HG03064 (cell line): ENCODE results near the gene PSAP.
"Not testable (repeated sequence)": the region's sequence is repeated elsewhere in the genome, so short reads cannot be mapped to it uniquely, and the experiment has no call there.

ENCODE experiments used
- ATAC-seq: cut with Tn5 transposase; IDR thresholded peaks from one replicate; pipeline ENCODE4 v1.9.1; 2021; ENCODE audit warnings: low read depth; ENCODE audit not compliant: unreplicated experiment

PSAP gene

GRCh38 chr10:71850743-71851464, at the start of gene PSAP:
PSAP (minus strand) TSS chr10:71851251; CDS start chr10:71851221, 30 bp downstream.
- peak; percentile 85 for ATAC-seq

GRCh38 chr10:71900441-71901180, 49.6 kb upstream of the PSAP start:
- no peak for ATAC-seq

GRCh38 chr10:71899665-71900412, 48.8 kb upstream of the PSAP start:
- no peak for ATAC-seq

DNA sequence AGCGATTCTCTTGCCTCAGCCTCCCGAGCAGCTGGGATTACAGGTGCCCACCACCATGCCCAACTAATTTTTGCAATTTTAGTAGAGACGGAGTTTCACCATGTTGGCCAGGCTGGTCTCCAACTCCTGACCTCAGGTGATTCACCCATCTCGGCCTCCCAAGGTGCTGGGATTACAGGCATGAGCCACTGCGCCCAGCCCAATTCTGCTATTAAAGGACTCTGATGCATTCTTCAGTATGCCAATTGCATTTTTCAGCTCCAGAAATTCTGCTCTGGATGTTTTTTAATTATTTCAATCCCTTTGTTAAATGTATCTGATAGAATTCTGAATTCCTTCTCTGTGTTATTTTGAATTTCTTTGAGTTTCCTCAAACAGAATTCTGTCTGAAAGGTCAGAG, 47.3 kb upstream of the PSAP start:
- not testable (repeated sequence) for ATAC-seq

DNA sequence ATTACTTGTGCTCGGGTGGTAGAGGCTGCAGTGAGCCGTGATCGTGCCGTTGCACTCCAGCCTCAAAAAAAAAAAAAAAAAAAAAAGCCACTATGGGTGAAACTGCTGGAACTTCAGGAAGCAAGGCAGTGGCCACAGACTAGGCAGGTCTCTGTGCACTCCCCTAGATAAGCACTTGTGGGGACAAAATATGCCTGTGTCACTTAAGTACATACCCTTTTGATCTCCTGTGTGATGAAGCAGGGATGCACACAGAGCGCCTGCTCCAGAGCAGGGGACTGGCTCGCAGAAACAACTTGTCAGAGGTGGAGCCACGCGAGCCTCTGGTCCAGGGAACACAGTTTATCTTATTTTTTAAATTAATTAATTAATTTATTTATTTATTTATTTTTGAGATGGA, 42.9 kb upstream of the PSAP start:
- ATAC-seq = no peak

- no peak for ATAC-seq
Measured at GRCh38 chr10:71893258-71893815, 42.3 kb upstream of the PSAP start.

GRCh38 chr10:71891437-71891836, 40.4 kb upstream of the PSAP start:
- ATAC-seq = no peak

GRCh38 chr10:71889388-71889987, 38.4 kb upstream of the PSAP start:
- ATAC-seq = no peak

DNA sequence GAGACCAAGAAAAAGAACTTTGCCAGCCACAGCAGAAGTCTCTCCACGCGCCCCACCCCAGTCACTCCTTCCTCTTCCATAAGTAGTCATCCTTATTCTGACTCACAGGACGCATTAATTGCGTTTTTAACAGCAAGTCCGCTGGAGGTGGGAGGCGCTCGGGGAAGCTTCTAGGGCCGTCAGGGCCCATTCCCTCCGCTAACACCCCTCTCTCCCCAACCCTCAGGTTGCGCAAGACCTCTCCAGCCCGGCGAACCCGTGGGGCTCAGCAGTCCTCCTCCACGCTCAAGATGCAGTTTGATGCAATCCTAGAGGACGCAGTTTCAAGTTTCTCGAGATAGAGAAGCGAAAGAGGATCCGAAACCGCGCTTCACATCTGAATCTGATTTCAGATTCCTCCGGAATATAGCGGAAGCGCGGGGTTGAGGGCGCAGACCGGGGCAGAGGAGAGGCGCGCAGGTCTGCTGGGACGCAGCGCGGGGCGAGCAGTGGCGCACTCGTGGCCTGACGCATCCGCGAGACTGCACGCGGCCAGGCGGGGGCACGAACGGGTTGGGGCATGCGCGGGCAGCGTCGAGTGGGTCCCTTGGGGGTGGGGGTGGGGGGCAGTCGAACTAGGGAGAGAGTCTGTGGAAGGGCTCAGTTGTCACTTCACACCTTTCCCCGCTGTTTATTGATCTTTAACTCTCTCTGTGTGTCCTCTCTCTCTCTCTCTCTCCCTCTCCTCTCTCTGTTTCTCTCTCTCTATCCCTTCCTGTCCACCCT, 37.8 kb upstream of the PSAP start:
- ATAC-seq = no peak

GRCh38 chr10:71888248-71888622, 37.2 kb upstream of the PSAP start:
- ATAC-seq = no peak

- no peak for ATAC-seq
Measured at GRCh38 chr10:71887743-71888142, 36.7 kb upstream of the PSAP start.

- no peak for ATAC-seq
Measured at GRCh38 chr10:71882813-71883659, 32.0 kb upstream of the PSAP start.

DNA sequence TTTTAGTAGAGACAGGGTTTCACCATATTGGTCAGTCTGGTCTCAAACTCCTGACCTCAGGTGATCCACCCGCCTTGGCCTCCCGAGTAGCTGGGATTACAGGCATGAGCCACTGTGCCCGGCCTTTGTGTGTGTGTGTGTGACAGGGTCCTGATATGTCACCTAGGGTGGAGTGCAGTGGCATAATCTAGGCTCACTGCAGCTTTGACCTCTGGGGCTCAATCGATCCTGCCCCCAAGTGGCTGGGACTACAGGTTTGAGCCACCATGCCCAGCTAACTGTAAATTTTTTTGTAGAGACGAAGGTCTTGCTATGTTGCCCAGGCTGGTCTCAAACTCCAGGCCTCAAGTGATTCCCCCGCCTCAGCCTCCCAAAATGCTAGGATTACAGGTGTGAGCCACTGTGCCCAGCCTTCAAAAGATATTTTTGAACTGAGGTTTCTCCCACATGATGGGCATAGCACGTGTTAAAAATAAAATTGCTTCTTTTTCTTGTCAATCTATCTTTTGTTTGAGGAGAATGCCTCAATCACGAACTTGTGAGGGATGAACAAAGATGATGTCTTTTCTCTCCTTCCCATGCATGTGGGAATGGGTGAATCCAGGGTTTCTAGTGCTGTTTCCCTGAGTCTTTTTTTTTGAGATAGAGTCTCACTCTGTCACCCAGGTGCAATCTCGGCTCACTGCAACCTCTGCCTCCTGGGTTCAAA, 30.8 kb upstream of the PSAP start:
- ATAC-seq = no peak

- ATAC-seq = not testable (repeated sequence)
Measured at GRCh38 chr10:71881307-71881624, 30.2 kb upstream of the PSAP start.

DNA sequence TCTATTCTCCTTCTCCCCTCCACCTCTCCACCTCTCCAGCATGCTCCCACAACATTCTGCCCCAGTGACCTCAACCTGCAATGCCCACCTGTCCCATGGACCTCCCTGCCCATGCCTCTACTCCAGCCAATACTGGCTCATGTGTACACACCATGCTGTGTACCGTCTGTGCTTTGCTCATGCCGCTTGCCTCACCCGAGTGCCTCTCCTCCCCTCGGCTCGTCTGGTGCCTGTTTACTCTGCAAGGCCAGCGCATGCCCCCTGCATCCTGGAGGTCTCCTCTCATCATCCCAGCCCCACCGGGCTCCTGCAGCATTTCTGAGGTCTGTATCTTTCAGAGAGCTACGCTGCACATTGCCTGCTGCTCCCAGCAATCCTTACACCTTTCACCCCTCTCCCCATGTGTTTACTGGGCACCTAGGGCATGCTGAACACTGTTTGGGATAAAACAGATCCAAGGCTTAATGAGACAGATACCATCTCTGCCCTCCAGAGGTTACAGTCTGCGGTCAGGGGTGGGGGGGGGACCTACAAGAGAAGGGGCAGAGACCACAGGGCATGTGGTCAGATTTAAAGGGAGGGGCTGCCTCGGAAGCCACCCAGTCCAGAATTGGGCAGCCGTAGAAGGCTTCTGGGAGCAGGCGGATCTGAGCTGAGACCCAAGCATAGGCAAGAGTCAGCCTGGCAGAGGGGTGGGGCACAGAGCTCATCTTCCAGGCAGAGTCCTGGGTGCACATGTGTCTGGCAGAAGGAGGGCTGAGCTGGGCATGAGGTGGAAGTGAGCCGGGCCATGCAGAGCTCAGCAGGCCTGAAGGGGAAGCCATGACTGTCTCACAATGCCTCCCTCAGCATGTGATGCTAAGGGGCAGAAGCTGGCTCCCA, 29.6 kb upstream of the PSAP start:
- ATAC-seq = no peak

- no peak for ATAC-seq
Measured at GRCh38 chr10:71878327-71879034, 27.4 kb upstream of the PSAP start.

GRCh38 chr10:71877821-71878220, 26.8 kb upstream of the PSAP start:
- ATAC-seq = no peak
